Endodermal cell (in vitro differentiated cells): ENCODE results near the gene GABRR2. TPM values are rescaled to one million over a fixed set of nuclear protein-coding genes. Genes with fewer than 3 reads are reported as not detected.

ENCODE experiments used
- DNase-seq: peaks from one replicate; pipeline ENCODE4 v3.0.0-alpha.2; 2017
- H3K27ac ChIP-seq: 2 replicates; pipeline ENCODE4 v1.5.1; 2013; ENCODE audit warnings: mild to moderate bottlenecking, low read depth, low read length, moderate library complexity
- H3K27me3 ChIP-seq: 2 replicates; pipeline ENCODE4 v1.6.1; 2013; ENCODE audit warnings: mild to moderate bottlenecking, low read length, moderate library complexity; ENCODE audit not compliant: insufficient read depth, control insufficient read depth, poor library complexity, severe bottlenecking
- H3K36me3 ChIP-seq: 2 replicates; pipeline ENCODE4 v1.7.0; 2013; ENCODE audit warnings: mild to moderate bottlenecking, low read length, moderate library complexity; ENCODE audit not compliant: control insufficient read depth, insufficient read depth
- H3K4me1 ChIP-seq: one replicate; pipeline ENCODE4 v1.7.0; 2013; ENCODE audit warnings: low read length; ENCODE audit not compliant: control insufficient read depth, insufficient read depth
- H3K4me3 ChIP-seq: 2 replicates; pipeline ENCODE4 v1.5.1; 2013; ENCODE audit warnings: mild to moderate bottlenecking, low read length, moderate library complexity
- H3K9ac ChIP-seq: 2 replicates; pipeline ENCODE4 v1.6.1; 2013; ENCODE audit warnings: mild to moderate bottlenecking, low read length, moderate library complexity; ENCODE audit not compliant: poor library complexity, severe bottlenecking; ENCODE audit errors: extremely low read depth
- H3K9me3 ChIP-seq: 2 replicates; pipeline ENCODE4 v1.6.1; 2013; ENCODE audit warnings: mild to moderate bottlenecking, low read length, moderate library complexity; ENCODE audit not compliant: control insufficient read depth
- H3K27ac Mint-ChIP-seq: 2 replicates; pipeline ENCODE4 v1.8.0; 2020; ENCODE audit warnings: mixed read lengths
- H3K27me3 Mint-ChIP-seq: 2 replicates; pipeline ENCODE4 v1.8.0; 2021; ENCODE audit warnings: mild to moderate bottlenecking, mixed read lengths; ENCODE audit not compliant: insufficient read depth
- H3K36me3 Mint-ChIP-seq: 2 replicates; pipeline ENCODE4 v1.8.0; 2020; ENCODE audit warnings: low read depth, mixed read lengths
- H3K4me1 Mint-ChIP-seq: 2 replicates; pipeline ENCODE4 v1.8.0; 2020; ENCODE audit warnings: mixed read lengths
- H3K4me3 Mint-ChIP-seq: 2 replicates; pipeline ENCODE4 v1.8.0; 2020; ENCODE audit warnings: mild to moderate bottlenecking, moderate library complexity, mixed read lengths
- H3K9me3 Mint-ChIP-seq: 2 replicates; pipeline ENCODE4 v1.8.0; 2020; ENCODE audit warnings: mild to moderate bottlenecking, mixed read lengths
- CTCF ChIP-seq: fragments of 200-600 bp; sonication (generic); conservative IDR thresholded peaks from 2 replicates; pipeline ENCODE4 v1.5.0; 2021; ENCODE audit warnings: antibody characterized with exemption, mild to moderate bottlenecking
- WGBS, 2 experiments: methylation state at CpG; one replicate each; pipeline versions ENCODE4 v1.1.5 to v1.1.7; 2013; ENCODE audit warnings: missing lambda C conversion rate in 2 of 2, mixed read lengths in 1 of 2; ENCODE audit not compliant: insufficient coverage in 1 of 2, insufficient read length in 1 of 2; 5-methylcytosine and 5-hydroxymethylcytosine counted together
- total RNA-seq, 2 donors: library from RNA; stranded (reverse); fragmentation: NEBNext Ultra II Directional in 1 of 2; extraction: Animal tissue kit (Norgen Biotek cat#: 25700) in 1 of 2; gene quantifications; 2 replicates in 1 of 2; 3 replicates in 1 of 2; pipeline ENCODE4 v1.2.1, GENCODE V29; 2021

GABRR2 gene
- total RNA-seq, 2 donors from 2014 or later, result 0.15 to 0.27 TPM

- 90 to 100% methylated on average over 3 to 4 of the region's 4 CpGs for WGBS, 2 experiments
- no peaks in the 10 kb centered on the region for H3K36me3 Mint-ChIP-seq
- H3K4me1 Mint-ChIP-seq, result peaks cover 4% of the 10 kb centered on the region
- Histone ChIP-seq H3K4me3 (no peak overlapping the region), H3K36me3 (no peaks in the 10 kb centered on the region), H3K4me1 (no peaks in the 10 kb centered on the region), H3K27ac (no peak overlapping the region), H3K9me3 (no peaks in the 10 kb centered on the region), H3K27me3 (no peaks in the 10 kb centered on the region), H3K9ac (no peak overlapping the region)
- peaks cover 2% of the 10 kb centered on the region for H3K27me3 Mint-ChIP-seq
- H3K9me3 Mint-ChIP-seq, result no peaks in the 10 kb centered on the region
- DNase-seq, result no peak
- H3K27ac Mint-ChIP-seq, result peak overlapping the region; percentile 5
- TF ChIP-seq CTCF, result no peak
- no peak overlapping the region for H3K4me3 Mint-ChIP-seq
Observed at GRCh38 chr6:89216411-89216810, 98.7 kb downstream of the GABRR2 start.

- H3K4me3 ChIP-seq, result no peak overlapping the region
Observed at GRCh38 chr6:89215391-89215790, 99.7 kb downstream of the GABRR2 start.

GRCh38 chr6:89214197-89214596, 100.9 kb downstream of the GABRR2 start:
- H3K4me1 Mint-ChIP-seq, result peaks cover 4% of the 10 kb centered on the region
- no peak overlapping the region for H3K27ac Mint-ChIP-seq

More at GRCh38 chr6:89215391-89215790, 99.7 kb downstream of the GABRR2 start:
- no peak for DNase-seq
- H3K27ac Mint-ChIP-seq, result no peak overlapping the region
- Histone ChIP-seq H3K27me3 (no peaks in the 10 kb centered on the region), H3K36me3 (no peaks in the 10 kb centered on the region), H3K27ac (no peak overlapping the region), H3K9ac (no peak overlapping the region), H3K4me1 (no peaks in the 10 kb centered on the region), H3K9me3 (no peaks in the 10 kb centered on the region)
- no peak for TF ChIP-seq CTCF
- no peak overlapping the region for H3K4me3 Mint-ChIP-seq
- peaks cover 4% of the 10 kb centered on the region for H3K4me1 Mint-ChIP-seq
- H3K27me3 Mint-ChIP-seq, result no peaks in the 10 kb centered on the region
- H3K36me3 Mint-ChIP-seq, result no peaks in the 10 kb centered on the region
- no peaks in the 10 kb centered on the region for H3K9me3 Mint-ChIP-seq

More at GRCh38 chr6:89214197-89214596, 100.9 kb downstream of the GABRR2 start:
- no peaks in the 10 kb centered on the region for H3K27me3 Mint-ChIP-seq
- no peak overlapping the region for H3K4me3 ChIP-seq
- no peaks in the 10 kb centered on the region for H3K27me3 ChIP-seq
- H3K36me3 ChIP-seq, result no peaks in the 10 kb centered on the region
- H3K4me1 ChIP-seq, result no peaks in the 10 kb centered on the region
- no peaks in the 10 kb centered on the region for H3K36me3 Mint-ChIP-seq
- no peak overlapping the region for H3K9ac ChIP-seq
- no peak overlapping the region for H3K4me3 Mint-ChIP-seq
- H3K9me3 Mint-ChIP-seq, result no peaks in the 10 kb centered on the region
- no peak for TF ChIP-seq CTCF
- no peak for DNase-seq
- no peak overlapping the region for H3K27ac ChIP-seq
- no peaks in the 10 kb centered on the region for H3K9me3 ChIP-seq
